Measurements from ENCODE around the gene FOXC2.

Gene FOXC2

GRCh38 chr16:86616906-86617305 lies 50.3 kb downstream of the FOXC2 start:
- DNase-seq (ENCODE audit: low spot score): no peak

- no peak for DNase-seq (ENCODE audit: low spot score)
These were observed 52.0 kb downstream of the FOXC2 start for GRCh38 chr16:86618431-86619238.
